ENCODE data around the gene IGLL5.

- no peak for TF ChIP-seq CTCF (IDR thresholded peaks at IDR 0.05 in 2 of 3, conservative IDR thresholded peaks at IDR 0.05 in 1 of 3; ENCODE audit: insufficient read depth in 2 of 3, low read depth in 1 of 3, low read length in 3 of 3)
- no peak for TF ChIP-seq ZBTB33 (CRISPR knock-in tag; IDR thresholded peaks at IDR 0.05)
- no peak for TF ChIP-seq POLR2AphosphoS5 (IDR thresholded peaks at IDR 0.05; ENCODE audit: control insufficient read depth, insufficient read depth, low read depth, low read length)
- no peak for TF ChIP-seq ZNF408 (CRISPR knock-in tag; IDR thresholded peaks at IDR 0.05; ENCODE audit: low read depth)
- no peak for TF ChIP-seq ZBTB8A (IDR thresholded peaks at IDR 0.05; ENCODE audit: partially characterized antibody)
- TF ChIP-seq ZNF507 (tag; conservative IDR thresholded peaks at IDR 0.05) = no peak
- no peak for TF ChIP-seq SRF (CRISPR knock-in tag; IDR thresholded peaks at IDR 0.05)
- no peak for TF ChIP-seq ZBTB5 (IDR thresholded peaks at IDR 0.05)
- no peak for TF ChIP-seq CREB1 (IDR thresholded peaks at IDR 0.05)
- no peak for TF ChIP-seq CREB1 (CRISPR knock-in tag; IDR thresholded peaks at IDR 0.05)
Observed at GRCh38 chr22:22872722-22873708, 14.6 kb upstream of the IGLL5 start.

All from K562 (cell line).